ENCODE measurements around the gene SMARCA2. TPM values are rescaled to one million over a fixed set of nuclear protein-coding genes. Genes with fewer than 3 reads are reported as not detected.

The SMARCA2 gene
- total and polyA plus RNA-seq, 4 donors: 18.8 to 67.0 (median 41.1) TPM

GRCh38 chr9:2241836-2242741 is 226.9 kb downstream of the SMARCA2 start:
- WGBS: 2% methylated on average over 38 of the region's 38 CpGs
- Histone ChIP-seq H3K9ac (ENCODE audit: low read depth in 1 of 2, low read length in 2 of 2) (peak overlapping the region; percentile 15 to 63), H3K27me3 (ENCODE audit: control insufficient read depth in 4 of 4, insufficient read depth in 4 of 4, low read length in 3 of 4) (no peaks in the 10 kb centered on the region), H3K4me1 (ENCODE audit: control insufficient read depth in 4 of 4, insufficient read depth in 4 of 4, low read length in 3 of 4) (peaks cover 3 to 8% (median 6%) of the 10 kb centered on the region in 4 donors), H3K9me3 (ENCODE audit: control insufficient read depth in 4 of 4, low read length in 3 of 4) (peaks cover 0 to 3% (median 1%) of the 10 kb centered on the region in 4 donors), H3K4me3 (ENCODE audit: low read depth in 1 of 3, low read length in 3 of 3) (peak overlapping the region; percentile 42 to 77 (median 56)), H3K36me3 (ENCODE audit: control insufficient read depth in 4 of 4, insufficient read depth in 3 of 4, low read depth in 1 of 4, low read length in 3 of 4) (no peaks in the 10 kb centered on the region), H3K27ac (ENCODE audit: low read depth in 1 of 2, low read length in 2 of 2) (peak overlapping the region in 1 of 2 donors; percentile 21)
- peak; percentile 80 for DNase-seq (ENCODE audit: low spot score)
- TF ChIP-seq FOXA1 (IDR thresholded peaks at IDR 0.05) (no peak), EGR1 (IDR thresholded peaks at IDR 0.05; ENCODE audit: low read depth in 2 of 2) (peak in 1 of 2 donors; percentile 40), HNF4A (conservative IDR thresholded peaks at IDR 0.05) (peak in 1 of 2 donors; percentile 25), MAX (IDR thresholded peaks at IDR 0.05) (peak; percentile 86), CTCF (IDR thresholded peaks at IDR 0.05; ENCODE audit: low read depth, low read length, missing input control) (no peak), NR2F2 (IDR thresholded peaks at IDR 0.05) (peak; percentile 26), SP1 (IDR thresholded peaks at IDR 0.05) (peak; percentile 62), ZBTB33 (IDR thresholded peaks at IDR 0.05) (peak; percentile 34), JUND (IDR thresholded peaks at IDR 0.05) (no peak), GABPA (IDR thresholded peaks at IDR 0.05 in 1 of 2, conservative IDR thresholded peaks at IDR 0.05 in 1 of 2) (peak in 1 of 2 donors; percentile 51), ATF3 (IDR thresholded peaks at IDR 0.05) (no peak), RXRA (IDR thresholded peaks at IDR 0.05) (peak; percentile 36 to 49), RAD21 (IDR thresholded peaks at IDR 0.05) (peak; percentile 42 to 55), YY1 (IDR thresholded peaks at IDR 0.05) (peak; percentile 90)

- Histone ChIP-seq H3K27me3 (ENCODE audit: control insufficient read depth in 4 of 4, insufficient read depth in 4 of 4, low read length in 3 of 4) (no peaks in the 10 kb centered on the region), H3K4me3 (ENCODE audit: low read depth in 1 of 3, low read length in 3 of 3) (no peak overlapping the region), H3K4me1 (ENCODE audit: control insufficient read depth in 4 of 4, insufficient read depth in 4 of 4, low read length in 3 of 4) (peaks cover 3 to 8% (median 6%) of the 10 kb centered on the region in 4 donors), H3K9me3 (ENCODE audit: control insufficient read depth in 4 of 4, low read length in 3 of 4) (peaks cover 0 to 3% (median 1%) of the 10 kb centered on the region in 4 donors), H3K36me3 (ENCODE audit: control insufficient read depth in 4 of 4, insufficient read depth in 3 of 4, low read depth in 1 of 4, low read length in 3 of 4) (no peaks in the 10 kb centered on the region), H3K9ac (ENCODE audit: low read depth in 1 of 2, low read length in 2 of 2) (no peak overlapping the region), H3K27ac (ENCODE audit: low read depth in 1 of 2, low read length in 2 of 2) (no peak overlapping the region)
- no peak for DNase-seq (ENCODE audit: low spot score)
- 43% methylated on average over 11 of the region's 11 CpGs for WGBS
- TF ChIP-seq CTCF (IDR thresholded peaks at IDR 0.05; ENCODE audit: low read depth, low read length, missing input control): no peak
- no peak for TF ChIP-seq REST (IDR thresholded peaks at IDR 0.05)
- no peak for TF ChIP-seq FOXA2 (IDR thresholded peaks at IDR 0.05)
- no peak for TF ChIP-seq SP1 (IDR thresholded peaks at IDR 0.05)
- no peak for TF ChIP-seq NR2F2 (IDR thresholded peaks at IDR 0.05)
- TF ChIP-seq HNF4A (conservative IDR thresholded peaks at IDR 0.05): no peak
- no peak for TF ChIP-seq FOXA1 (IDR thresholded peaks at IDR 0.05)
- no peak for TF ChIP-seq GABPA (IDR thresholded peaks at IDR 0.05 in 1 of 2, conservative IDR thresholded peaks at IDR 0.05 in 1 of 2)
- no peak for TF ChIP-seq RXRA (IDR thresholded peaks at IDR 0.05)
- no peak for TF ChIP-seq ATF3 (IDR thresholded peaks at IDR 0.05)
- no peak for TF ChIP-seq JUND (IDR thresholded peaks at IDR 0.05)
These were observed 227.7 kb downstream of the SMARCA2 start for GRCh38 chr9:2242831-2243330.

Data from liver (tissue), 9 donors.